ENCODE measurements around the gene SDHB. TPM values are rescaled to one million over a fixed set of nuclear protein-coding genes. Genes with fewer than 3 reads are reported as not detected.

SDHB gene
- total and polyA plus RNA-seq, 12 donors = 52.3 to 243 (median 152) TPM

DNA sequence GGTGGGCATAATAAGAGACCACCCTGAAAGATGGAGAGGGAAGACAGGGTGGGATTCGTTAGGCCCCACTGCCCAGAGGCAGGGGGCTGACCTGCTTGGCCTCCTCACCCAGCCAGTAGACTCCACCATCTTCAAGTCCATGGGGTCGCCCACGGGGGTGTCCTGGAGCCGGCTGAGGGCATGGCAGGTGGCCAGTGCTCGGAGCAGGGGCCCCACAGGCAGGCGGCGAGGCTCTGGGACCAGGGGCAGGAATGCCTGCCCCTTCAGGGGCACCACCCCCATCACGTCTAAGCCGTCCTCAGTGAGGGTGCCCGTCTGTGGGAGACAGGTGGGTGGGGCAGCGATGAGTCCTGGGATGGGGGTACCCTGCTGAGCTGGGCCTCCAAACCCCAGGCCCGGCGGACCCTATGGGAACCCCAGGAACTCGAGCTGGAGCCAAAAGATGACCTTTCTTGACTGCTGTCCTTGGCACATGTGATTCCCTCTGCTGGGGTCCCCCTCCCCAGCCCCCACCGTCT lies 60.3 kb downstream of the SDHB start:
- H3K4me3 ChIP-seq = no peak overlapping the region
- WGBS, 4 donors = 92 to 100% (median 94%) methylated on average over 1 to 15 of the region's 15 CpGs
- no peak overlapping the region for H3K27ac ChIP-seq
- TF ChIP-seq POLR2A (IDR thresholded peaks at IDR 0.05) (no peak), CTCF (IDR thresholded peaks at IDR 0.05) (no peak)
- no peaks in the 10 kb centered on the region for H3K9me3 ChIP-seq (replicated peaks in 1 of 3)
- intact Hi-C loops (cut with DNase I) = no loop called here
- H3K36me3 ChIP-seq (replicated peaks in 1 of 2) = peaks cover 0 to 55% of the 10 kb centered on the region in 2 donors
- H3K27me3 ChIP-seq = no peaks in the 10 kb centered on the region
- no peak for DNase-seq
- H3K4me1 ChIP-seq (replicated peaks in 1 of 2) = no peaks in the 10 kb centered on the region

DNA sequence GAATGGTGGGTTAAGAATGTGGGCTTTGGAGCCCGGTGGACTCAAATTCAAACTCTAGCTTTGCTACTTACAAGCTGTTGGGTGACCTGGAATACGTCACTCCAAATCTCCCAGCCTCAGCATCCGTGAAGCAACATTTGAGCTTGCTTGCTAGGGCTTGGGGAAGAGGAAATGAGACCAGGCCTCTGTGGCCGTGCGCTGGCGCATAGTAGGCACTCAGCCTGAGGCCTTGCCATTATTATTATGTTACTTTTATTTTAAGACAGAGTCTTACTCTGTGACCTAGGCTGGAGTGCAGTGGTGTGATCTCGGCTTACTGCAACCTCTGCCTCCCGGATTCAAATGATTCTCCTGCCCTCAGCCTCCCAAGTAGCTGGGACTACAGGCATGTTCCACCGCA lies 61.2 kb downstream of the SDHB start:
- Histone ChIP-seq H3K27ac (no peak overlapping the region), H3K4me1 (replicated peaks in 1 of 2) (no peaks in the 10 kb centered on the region), H3K4me3 (no peak overlapping the region), H3K36me3 (replicated peaks in 1 of 2) (peaks cover 0 to 53% of the 10 kb centered on the region in 2 donors), H3K27me3 (no peaks in the 10 kb centered on the region), H3K9me3 (replicated peaks in 1 of 3) (no peaks in the 10 kb centered on the region)
- TF ChIP-seq CTCF (IDR thresholded peaks at IDR 0.05) = no peak
- no peak for TF ChIP-seq POLR2A (IDR thresholded peaks at IDR 0.05)
- DNase-seq = no peak
- intact Hi-C loops (cut with DNase I) = no loop called here
- WGBS, 4 donors = 95 to 97% (median 95%) methylated on average over 7 to 9 of the region's 9 CpGs

DNA sequence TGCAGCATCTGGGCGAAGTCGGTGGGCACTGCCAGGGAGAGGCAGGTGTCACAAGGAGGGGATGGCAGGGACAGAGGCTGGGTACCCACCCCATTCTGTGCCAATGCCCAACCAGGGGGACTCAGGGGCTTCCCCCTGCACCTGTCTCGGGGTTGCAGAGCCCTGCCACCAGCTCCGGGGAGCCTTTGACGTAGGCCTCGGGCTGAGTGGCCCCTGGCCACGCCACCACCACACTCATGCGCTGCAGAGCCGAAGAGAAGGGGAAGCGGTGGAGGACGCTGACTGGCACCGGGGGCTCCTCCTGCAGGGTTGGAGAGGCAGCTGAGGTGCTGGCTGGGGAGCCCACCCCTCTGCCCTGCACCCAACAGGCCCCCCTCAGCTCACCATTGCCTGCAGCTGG lies 61.7 kb downstream of the SDHB start:
- Histone ChIP-seq H3K4me1 (replicated peaks in 1 of 2) (no peaks in the 10 kb centered on the region), H3K27me3 (no peaks in the 10 kb centered on the region), H3K36me3 (replicated peaks in 1 of 2) (peaks cover 0 to 58% of the 10 kb centered on the region in 2 donors), H3K27ac (no peak overlapping the region), H3K9me3 (replicated peaks in 1 of 3) (no peaks in the 10 kb centered on the region), H3K4me3 (no peak overlapping the region)
- intact Hi-C loops (cut with DNase I) = no loop called here
- no peak for TF ChIP-seq POLR2A (IDR thresholded peaks at IDR 0.05)
- TF ChIP-seq CTCF (IDR thresholded peaks at IDR 0.05) = no peak
- no peak for DNase-seq
- 92 to 98% (median 95%) methylated on average over 6 to 12 of the region's 12 CpGs for WGBS, 4 donors

DNA sequence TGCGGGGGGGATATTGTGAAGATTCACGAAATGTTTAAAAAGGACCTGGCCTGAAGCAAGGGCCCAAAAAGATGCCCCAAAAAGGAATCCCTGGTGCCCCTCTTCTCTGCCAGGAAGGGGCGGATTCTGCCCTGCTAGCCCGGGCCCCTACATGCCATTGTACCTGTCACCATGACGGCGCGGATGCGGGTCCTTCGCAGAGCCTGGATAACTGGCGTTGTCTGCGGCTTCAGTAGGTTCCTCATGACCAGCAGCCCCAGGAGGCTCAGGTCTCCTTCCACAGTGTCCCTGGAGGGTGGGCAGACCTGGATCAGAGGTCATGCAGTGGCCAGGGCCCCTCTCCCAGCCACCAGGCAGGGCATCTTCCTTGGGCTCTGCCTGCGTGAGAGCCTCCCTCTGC lies 62.3 kb downstream of the SDHB start:
- no peak for DNase-seq
- 95 to 98% (median 97%) methylated on average over 8 to 12 of the region's 12 CpGs for WGBS, 4 donors
- TF ChIP-seq POLR2A (IDR thresholded peaks at IDR 0.05) (no peak), CTCF (IDR thresholded peaks at IDR 0.05) (no peak)
- Histone ChIP-seq H3K36me3 (replicated peaks in 1 of 2) (peaks cover 0 to 56% of the 10 kb centered on the region in 2 donors), H3K4me1 (replicated peaks in 1 of 2) (no peaks in the 10 kb centered on the region), H3K27me3 (no peaks in the 10 kb centered on the region), H3K27ac (no peak overlapping the region), H3K4me3 (no peak overlapping the region), H3K9me3 (replicated peaks in 1 of 3) (no peaks in the 10 kb centered on the region)
- intact Hi-C loops (cut with DNase I) = no loop called here

All from adrenal gland (tissue), 12 donors.